Heart left ventricle (tissue), 13 donors: ENCODE measurements around the gene DAW1.

Source experiments
- CTCF ChIP-seq, 12 donors: fragments of 200-600 bp; sonication (generic) in 4 of 12; IDR thresholded peaks; one replicate each; pipeline versions ENCODE4 v1.5.0 to v1.8.0; 2018 to 2022; ENCODE audit warnings: antibody characterized with exemption in 12 of 12, mild to moderate bottlenecking in 5 of 12
- POLR2A ChIP-seq, 2 donors: fragments of 450-650 bp; IDR thresholded peaks; one replicate each; pipeline ENCODE4 v1.6.1; 2017; ENCODE audit warnings: antibody characterized with exemption in 2 of 2, mild to moderate bottlenecking in 2 of 2, moderate library complexity in 2 of 2
- donor health status: ischemic (EF 13 %, LVEDD 7.1; RV severe dilation, severe dysfunction).
- donor health status: DM: no; HTN: yes; CAD: no.
- donor health status: DM: no; HTN: no; CAD: no.
- donor health status: ischemic (EF 25% LVEDD 6.9; RV normal size, moderate dysfunction).
- donor health status: ischemic (EF 25% LVEDD 5.7; RV mildly dilated, moderate dysfunction).
- donor health status: ischemic (EF 35%, LVEDD 5.7; RV mildly dilated, moderate dysfunction).
- donor health status: nonischemic (EF 11% LVEDD 7.7; RV severe dilation, severe dysfunction).
- donor health status: DM: yes; HTN: yes; CAD: no.
- donor health status: PGD.
- donor health status: ischemic (EF 29% LVEDD 5.4; RV normal size, mild dysfunction).
- donor health status: nonischemic (EF 23%, LVEDD 6.1; RV moderate dilation, normal function).

GRCh38 chr2:227864161-227864756, 7.2 kb upstream of the DAW1 start:
- TF ChIP-seq POLR2A (IDR thresholded peaks at IDR 0.05), result no peak
- TF ChIP-seq CTCF (IDR thresholded peaks at IDR 0.05), result no peak
